ENCODE measurements around the gene CABLES1. TPM values are rescaled to one million over a fixed set of nuclear protein-coding genes. Genes with fewer than 3 reads are reported as not detected.

CABLES1 gene
- total and polyA plus RNA-seq, 2 of the 8 experiments (the other 6 are each of a cell fraction or from before 2014, with no cell fraction given) = 9.2 to 26.4 TPM

DNA sequence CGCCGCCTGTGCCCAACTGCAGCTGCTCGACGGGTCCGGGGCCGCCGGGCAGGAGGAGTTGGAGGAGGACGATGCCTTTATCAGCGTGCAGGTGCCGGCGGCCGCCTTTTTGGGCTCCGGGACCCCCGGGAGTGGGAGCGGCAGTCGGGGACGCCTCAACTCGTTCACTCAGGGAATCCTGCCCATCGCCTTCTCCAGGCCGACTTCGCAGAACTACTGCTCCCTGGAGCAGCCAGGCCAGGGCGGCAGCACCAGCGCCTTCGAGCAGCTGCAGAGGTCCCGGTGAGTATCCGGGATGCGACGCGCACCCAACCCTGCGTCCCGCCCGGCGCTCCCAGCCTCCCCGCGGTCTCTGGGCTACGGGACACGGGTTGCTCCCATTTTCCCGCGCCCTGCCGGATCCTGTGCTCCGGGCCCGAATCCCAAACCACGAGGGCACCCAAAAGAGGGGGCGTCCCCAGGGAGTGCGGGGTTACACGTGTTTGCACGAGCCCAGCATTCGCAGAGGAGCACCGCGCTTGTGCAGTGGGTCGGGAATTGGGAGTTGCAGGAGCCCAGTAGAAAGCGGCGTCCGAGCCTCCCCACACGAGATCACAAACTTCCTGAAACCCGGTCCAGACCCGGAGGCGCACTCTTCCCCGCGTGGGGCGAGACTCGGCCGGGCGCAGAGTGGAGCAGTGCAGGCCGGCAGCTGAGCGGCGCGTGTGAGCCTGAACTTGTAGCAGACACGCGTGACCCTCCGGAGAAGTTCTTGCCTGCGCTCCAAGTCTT lies 1.2 kb downstream of the CABLES1 start:
- WGBS, 2 experiments (ENCODE audit: extremely low coverage in 1 of 2, insufficient coverage in 1 of 2, insufficient read length in 1 of 2, insufficient replicate concordance in 2 of 2, low coverage in 1 of 2, low lambda C conversion rate in 2 of 2, missing lambda C conversion rate in 1 of 2) = 2% methylated on average over 49 of the region's 72 CpGs; no CpG with 5 or more reads in 1 of the 2 experiments
- Histone ChIP-seq H2BK20ac (ENCODE audit: low read length) (peak overlapping the region; percentile 48; the same call in 1 of the 2 replicates), H3K27ac (ENCODE audit: low read depth, low read length) (no peak overlapping the region), H2BK120ac (replicated peaks; ENCODE audit: low read depth, low read length) (peak overlapping the region; percentile 34), H4K8ac (ENCODE audit: extremely low read depth, insufficient read depth, low read length) (peak overlapping the region; percentile 77), H3K4me3 (ENCODE audit: extremely low read depth in 1 of 4, insufficient read depth in 2 of 4, low read depth in 3 of 4, low read length in 4 of 4) (peak overlapping the region; percentile 69 to 84 (median 74)), H2BK15ac (ENCODE audit: low read length) (no peak overlapping the region; the same call in 1 of the 2 replicates), H2AFZ (ENCODE audit: low read length) (no peak overlapping the region), H3K4ac (replicated peaks; ENCODE audit: insufficient read length, low read depth, low read length) (peak overlapping the region; percentile 74), H3K9ac (replicated peaks in 1 of 4; ENCODE audit: extremely low read depth in 1 of 4, low read depth in 3 of 4, low read length in 3 of 4) (peak overlapping the region; percentile 46 to 97 (median 80)), H2BK12ac (ENCODE audit: low read depth, low read length) (0 out of 2 replicates have a peak overlapping the region, but pooled peaks have one; percentile 39), H2AK5ac (ENCODE audit: low read depth, low read length) (no peak overlapping the region; the same call in 1 of the 2 replicates), H3K23ac (ENCODE audit: insufficient read length) (no peak overlapping the region), H3K36me3 (ENCODE audit: control insufficient read depth in 2 of 4, insufficient read depth in 4 of 4, low read length in 3 of 4) (peaks cover 0 to 4% (median 0%) of the 10 kb centered on the region in 4 experiments; a peak in 1 of 8 replicates), H3K9me3 (ENCODE audit: insufficient read depth in 2 of 2, low read depth in 1 of 2, low read length in 1 of 2) (no peaks in the 10 kb centered on the region), H4K20me1 (replicated peaks in 1 of 2; ENCODE audit: control insufficient read depth in 1 of 2, insufficient read depth in 2 of 2, low read length in 2 of 2) (peaks cover 9 to 10% of the 10 kb centered on the region in 2 experiments), H3K18ac (ENCODE audit: extremely low read depth, low read length) (peak overlapping the region; percentile 96), H3K4me2 (ENCODE audit: insufficient read depth in 1 of 2, low read depth in 2 of 2, low read length in 2 of 2) (peak overlapping the region; percentile 94 to 97), H4K91ac (replicated peaks; ENCODE audit: insufficient read length, low read length) (peak overlapping the region; percentile 89), H3K79me2 (ENCODE audit: control insufficient read depth in 1 of 2, insufficient read depth in 2 of 2, low read length in 2 of 2) (peaks cover 25 to 54% of the 10 kb centered on the region in 2 experiments), H4K5ac (ENCODE audit: insufficient read length, low read depth, low read length) (no peak overlapping the region), H3K23me2 (ENCODE audit: low read depth, low read length) (peaks cover 25% of the 10 kb centered on the region), H2BK5ac (ENCODE audit: low read depth, low read length) (peak overlapping the region; percentile 10; the same call in 1 of the 2 replicates), H3K27me3 (replicated peaks in 1 of 4; ENCODE audit: control insufficient read depth in 3 of 4, extremely low read depth in 1 of 4, insufficient read depth in 3 of 4, low read length in 3 of 4) (peaks cover 0 to 8% (median 2%) of the 10 kb centered on the region in 4 experiments; a peak in 3 of 7 replicates), H3K4me1 (replicated peaks in 1 of 4; ENCODE audit: control insufficient read depth in 3 of 4, insufficient read depth in 4 of 4, low read length in 3 of 4) (peaks cover 12 to 28% (median 21%) of the 10 kb centered on the region in 4 experiments), H3K14ac (ENCODE audit: insufficient read length) (peak overlapping the region; percentile 32), H3K56ac (replicated peaks; ENCODE audit: insufficient read length, low read depth, low read length) (peak overlapping the region; percentile 60), H3K79me1 (ENCODE audit: low read depth, low read length) (peaks cover 16% of the 10 kb centered on the region)
- FAIRE-seq (no peak), DNase-seq (ENCODE audit: low read depth in 1 of 2, low spot score in 2 of 2) (no peak)
- ChIA-PET CTCF (ENCODE audit: partially characterized antibody) (interaction anchor here (1.4 to 2.9 kb wide), 4 partner anchors 11 to 92 kb away, joined by 3 to 11 read pairs (median 4); no protein-coding TSS in a partner anchor), POLR2A (ENCODE audit: partially characterized antibody) (interaction anchor here (0.5 to 5.6 kb wide), 10 partner anchors 12 to 102 kb away, joined by 3 to 46 read pairs (median 5); no protein-coding TSS in a partner anchor)
